ENCODE data around the gene AGFG1.

DNA sequence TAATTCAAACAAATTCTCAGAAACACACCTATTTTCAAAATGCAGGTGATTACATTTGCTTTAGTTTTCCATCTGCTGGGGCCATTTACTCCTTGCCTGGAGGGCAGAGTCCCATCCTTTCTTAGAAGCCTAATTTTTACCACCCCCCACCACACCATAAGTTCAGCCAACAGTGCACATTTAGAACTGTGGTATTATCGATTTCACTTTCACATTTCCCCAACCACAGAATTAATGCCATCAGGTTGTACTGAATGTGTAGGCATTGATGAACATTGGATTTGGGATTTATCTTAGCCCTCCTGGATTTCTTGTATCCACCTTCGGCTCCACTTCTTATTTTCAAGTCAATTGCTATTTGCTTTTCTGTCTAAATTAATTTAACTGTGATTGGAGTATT lies 138.2 kb downstream of the AGFG1 start:
- TF ChIP-seq, protein P1, sequence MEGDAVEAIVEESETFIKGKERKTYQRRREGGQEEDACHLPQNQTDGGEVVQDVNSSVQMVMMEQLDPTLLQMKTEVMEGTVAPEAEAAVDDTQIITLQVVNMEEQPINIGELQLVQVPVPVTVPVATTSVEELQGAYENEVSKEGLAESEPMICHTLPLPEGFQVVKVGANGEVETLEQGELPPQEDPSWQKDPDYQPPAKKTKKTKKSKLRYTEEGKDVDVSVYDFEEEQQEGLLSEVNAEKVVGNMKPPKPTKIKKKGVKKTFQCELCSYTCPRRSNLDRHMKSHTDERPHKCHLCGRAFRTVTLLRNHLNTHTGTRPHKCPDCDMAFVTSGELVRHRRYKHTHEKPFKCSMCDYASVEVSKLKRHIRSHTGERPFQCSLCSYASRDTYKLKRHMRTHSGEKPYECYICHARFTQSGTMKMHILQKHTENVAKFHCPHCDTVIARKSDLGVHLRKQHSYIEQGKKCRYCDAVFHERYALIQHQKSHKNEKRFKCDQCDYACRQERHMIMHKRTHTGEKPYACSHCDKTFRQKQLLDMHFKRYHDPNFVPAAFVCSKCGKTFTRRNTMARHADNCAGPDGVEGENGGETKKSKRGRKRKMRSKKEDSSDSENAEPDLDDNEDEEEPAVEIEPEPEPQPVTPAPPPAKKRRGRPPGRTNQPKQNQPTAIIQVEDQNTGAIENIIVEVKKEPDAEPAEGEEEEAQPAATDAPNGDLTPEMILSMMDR (IDR thresholded peaks at IDR 0.05), result no peak
- TF ChIP-seq POLR2AphosphoS5 (IDR thresholded peaks at IDR 0.05), result no peak

Measured in suprapubic skin (tissue), 3 donors.